CD4-positive, alpha-beta T cell treated with Interleukin-2 at 100 ng/mL for 4 hours (primary cell): ENCODE measurements around the gene ARSB.
"Not testable (repeated sequence)": the region's sequence is repeated elsewhere in the genome, so short reads cannot be mapped to it uniquely, and the experiment has no call there.

Experiments
- DNase-seq: peaks from one replicate; pipeline ENCODE4 v3.0.0-alpha.2; 2020; ENCODE audit warnings: low spot score

ARSB gene

GRCh38 chr5:78953092-78953800, 31.9 kb downstream of the ARSB start:
- no peak for DNase-seq

- DNase-seq: no peak
These were observed 54.4 kb downstream of the ARSB start for GRCh38 chr5:78930721-78931120.

GRCh38 chr5:78929833-78930232, 55.3 kb downstream of the ARSB start:
- DNase-seq: no peak

GRCh38 chr5:78927657-78928282, 57.3 kb downstream of the ARSB start:
- no peak for DNase-seq

GRCh38 chr5:78926252-78926651, 58.9 kb downstream of the ARSB start:
- DNase-seq: no peak

- DNase-seq: no peak
These were observed 59.8 kb downstream of the ARSB start for GRCh38 chr5:78925129-78925876.

GRCh38 chr5:78923622-78923970, 61.5 kb downstream of the ARSB start:
- no peak for DNase-seq

GRCh38 chr5:78922879-78923621, 62.1 kb downstream of the ARSB start:
- DNase-seq: no peak

- DNase-seq: no peak
These were observed 64.5 kb downstream of the ARSB start for GRCh38 chr5:78920604-78921003.

- no peak for DNase-seq
These were observed 65.3 kb downstream of the ARSB start for GRCh38 chr5:78919796-78920195.

GRCh38 chr5:78916044-78916443, 69.1 kb downstream of the ARSB start:
- no peak for DNase-seq

- no peak for DNase-seq
These were observed 69.9 kb downstream of the ARSB start for GRCh38 chr5:78915170-78915569.

GRCh38 chr5:78912811-78913210, 72.3 kb downstream of the ARSB start:
- DNase-seq: no peak

GRCh38 chr5:78912085-78912771, 72.9 kb downstream of the ARSB start:
- no peak for DNase-seq

- DNase-seq: not testable (repeated sequence)
These were observed 75.7 kb downstream of the ARSB start for GRCh38 chr5:78909224-78909983.

- no peak for DNase-seq
These were observed 76.7 kb downstream of the ARSB start for GRCh38 chr5:78908173-78909061.

- DNase-seq: no peak
These were observed 77.7 kb downstream of the ARSB start for GRCh38 chr5:78907255-78907891.

GRCh38 chr5:78905084-78905938, 79.8 kb downstream of the ARSB start:
- DNase-seq: no peak

GRCh38 chr5:78903861-78904260, 81.2 kb downstream of the ARSB start:
- DNase-seq: no peak
